HuH-7 (cell line): Measurements from ENCODE around the gene SNIP1.
"Not testable (repeated sequence)": the region's sequence is repeated elsewhere in the genome, so short reads cannot be mapped to it uniquely, and the experiment has no call there.

Source experiments
- DNase-seq: peaks from one replicate; pipeline ENCODE4 v3.0.0; 2011; ENCODE audit warnings: low spot score

The SNIP1 gene

GRCh38 chr1:37553927-37554808 lies at the start of gene SNIP1:
TSS of gene SNIP1 (minus strand) at chr1:37554293. CDS start at chr1:37554229, 64 bp downstream.
- DNase-seq: peak; percentile 93

- DNase-seq: peak; percentile 68
Measured at GRCh38 chr1:37602750-37603694, 48.9 kb upstream of the SNIP1 start.

GRCh38 chr1:37601441-37601840 lies 47.3 kb upstream of the SNIP1 start:
- DNase-seq: no peak

GRCh38 chr1:37599940-37600339 lies 45.8 kb upstream of the SNIP1 start:
- no peak for DNase-seq

GRCh38 chr1:37596182-37596667 lies 42.1 kb upstream of the SNIP1 start:
- no peak for DNase-seq

- peak; percentile 94 for DNase-seq
Measured at GRCh38 chr1:37595440-37596181, 41.5 kb upstream of the SNIP1 start, which contains the start of gene GNL2. TSS of gene GNL2 (minus strand) at chr1:37595937. CDS start at chr1:37595822, 115 bp downstream.

- no peak for DNase-seq
Measured at GRCh38 chr1:37593726-37594125, 39.6 kb upstream of the SNIP1 start.

- DNase-seq: no peak
Measured at GRCh38 chr1:37588939-37589338, 34.8 kb upstream of the SNIP1 start.

- not testable (repeated sequence) for DNase-seq
Measured at GRCh38 chr1:37584544-37584943, 30.5 kb upstream of the SNIP1 start.

- no peak for DNase-seq
Measured at GRCh38 chr1:37575692-37576091, 21.6 kb upstream of the SNIP1 start.

GRCh38 chr1:37574834-37575480 lies 20.9 kb upstream of the SNIP1 start:
- DNase-seq: no peak

GRCh38 chr1:37570528-37571334 lies 16.6 kb upstream of the SNIP1 start:
- no peak for DNase-seq

- no peak for DNase-seq
Measured at GRCh38 chr1:37567023-37567422, 12.9 kb upstream of the SNIP1 start.

GRCh38 chr1:37564892-37565291 lies 10.8 kb upstream of the SNIP1 start:
- DNase-seq: no peak

- no peak for DNase-seq
Measured at GRCh38 chr1:37562984-37563383, 8.9 kb upstream of the SNIP1 start.

GRCh38 chr1:37561133-37562132 lies 7.3 kb upstream of the SNIP1 start:
- peak; percentile 54 for DNase-seq

GRCh38 chr1:37560401-37561132 lies 6.5 kb upstream of the SNIP1 start:
- DNase-seq: no peak

- DNase-seq: not testable (repeated sequence)
Measured at GRCh38 chr1:37559957-37560379, 5.9 kb upstream of the SNIP1 start.
